ENCODE data around the gene NPEPL1.
A peak's percentile ranks its signal among the peaks of the same experiment; 100 is the strongest.
"Not testable (repeated sequence)": the region's sequence is repeated elsewhere in the genome, so short reads cannot be mapped to it uniquely, and the experiment has no call there.

NPEPL1 gene

GRCh38 chr20:58692579-58693225 lies at the start of gene NPEPL1:
TSS of gene NPEPL1 (plus strand) at chr20:58692800. CDS start at chr20:58692901, 101 bp downstream.
- DNase-seq (ENCODE audit: low spot score) = peak; percentile 63

GRCh38 chr20:58642896-58643295 lies 49.7 kb upstream of the NPEPL1 start:
- DNase-seq (ENCODE audit: low spot score) = not testable (repeated sequence)

DNA sequence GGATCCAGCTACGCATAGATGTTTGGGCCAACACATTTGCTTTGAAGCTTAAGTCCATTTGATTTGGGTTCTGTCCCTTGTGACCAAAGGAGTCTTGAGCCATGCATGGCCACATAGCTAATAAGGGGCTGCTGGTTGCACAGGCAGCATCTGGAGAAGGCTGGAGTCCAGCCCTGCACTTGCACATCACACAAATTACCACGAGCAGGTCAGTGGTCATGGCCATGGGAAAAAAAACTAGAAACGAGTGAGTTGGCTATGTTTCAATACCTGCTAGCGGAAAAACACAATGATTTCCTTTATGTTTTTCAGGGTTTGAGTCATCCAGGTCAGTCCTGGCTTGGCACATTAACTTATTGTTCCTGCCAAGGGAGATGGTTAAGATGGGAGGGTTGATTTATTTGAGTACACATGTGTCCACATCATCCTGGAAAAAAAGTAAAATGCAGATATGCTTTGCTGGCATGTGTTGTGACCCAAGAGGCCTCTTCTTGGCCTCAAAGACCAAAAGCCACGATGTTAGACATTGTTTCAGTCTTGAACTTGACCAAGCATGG lies 47.1 kb upstream of the NPEPL1 start:
- DNase-seq (ENCODE audit: low spot score) = no peak

DNA sequence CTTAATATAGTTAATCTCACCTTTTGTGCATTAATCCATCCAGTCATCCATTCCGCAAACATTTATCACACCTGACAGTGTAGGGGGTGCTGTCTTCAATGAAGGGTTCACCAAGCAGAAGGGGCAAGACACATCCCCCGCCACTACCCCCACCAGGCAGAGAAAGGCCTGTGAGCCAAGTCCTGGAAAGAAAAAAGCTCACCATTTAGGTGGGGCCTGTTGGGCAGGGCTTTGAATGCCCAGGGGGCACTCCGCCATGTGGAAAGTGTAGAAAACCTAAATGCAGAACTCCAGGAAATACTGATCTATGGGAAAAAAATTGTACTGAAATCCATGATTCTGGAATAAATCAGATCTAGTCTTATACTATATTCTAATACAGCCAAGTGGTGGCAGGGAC lies 46.3 kb upstream of the NPEPL1 start:
- no peak for DNase-seq (ENCODE audit: low spot score)

- DNase-seq (ENCODE audit: low spot score) = no peak
Measured at GRCh38 chr20:58646703-58647102, 45.9 kb upstream of the NPEPL1 start.

- peak; percentile 20 for DNase-seq (ENCODE audit: low spot score)
Measured at GRCh38 chr20:58647162-58647795, 45.3 kb upstream of the NPEPL1 start.

- DNase-seq (ENCODE audit: low spot score) = no peak
Measured at GRCh38 chr20:58647796-58648501, 44.7 kb upstream of the NPEPL1 start.

DNA sequence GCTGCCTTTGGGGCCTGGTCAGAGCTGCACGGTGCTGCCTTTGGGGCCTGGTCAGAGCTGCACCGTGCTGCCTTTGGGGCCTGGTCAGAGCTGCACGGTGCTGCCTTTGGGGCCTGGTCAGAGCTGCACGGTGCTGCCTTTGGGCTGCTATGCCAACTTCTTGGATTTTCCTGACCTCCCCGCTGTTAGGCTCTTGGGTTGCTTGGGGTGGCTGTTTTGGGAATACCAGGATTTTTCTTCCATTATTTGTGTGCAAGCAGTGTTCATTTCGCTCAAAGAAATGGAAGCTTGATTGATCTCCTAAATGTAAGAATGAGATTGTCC lies 44.1 kb upstream of the NPEPL1 start:
- not testable (repeated sequence) for DNase-seq (ENCODE audit: low spot score)

DNA sequence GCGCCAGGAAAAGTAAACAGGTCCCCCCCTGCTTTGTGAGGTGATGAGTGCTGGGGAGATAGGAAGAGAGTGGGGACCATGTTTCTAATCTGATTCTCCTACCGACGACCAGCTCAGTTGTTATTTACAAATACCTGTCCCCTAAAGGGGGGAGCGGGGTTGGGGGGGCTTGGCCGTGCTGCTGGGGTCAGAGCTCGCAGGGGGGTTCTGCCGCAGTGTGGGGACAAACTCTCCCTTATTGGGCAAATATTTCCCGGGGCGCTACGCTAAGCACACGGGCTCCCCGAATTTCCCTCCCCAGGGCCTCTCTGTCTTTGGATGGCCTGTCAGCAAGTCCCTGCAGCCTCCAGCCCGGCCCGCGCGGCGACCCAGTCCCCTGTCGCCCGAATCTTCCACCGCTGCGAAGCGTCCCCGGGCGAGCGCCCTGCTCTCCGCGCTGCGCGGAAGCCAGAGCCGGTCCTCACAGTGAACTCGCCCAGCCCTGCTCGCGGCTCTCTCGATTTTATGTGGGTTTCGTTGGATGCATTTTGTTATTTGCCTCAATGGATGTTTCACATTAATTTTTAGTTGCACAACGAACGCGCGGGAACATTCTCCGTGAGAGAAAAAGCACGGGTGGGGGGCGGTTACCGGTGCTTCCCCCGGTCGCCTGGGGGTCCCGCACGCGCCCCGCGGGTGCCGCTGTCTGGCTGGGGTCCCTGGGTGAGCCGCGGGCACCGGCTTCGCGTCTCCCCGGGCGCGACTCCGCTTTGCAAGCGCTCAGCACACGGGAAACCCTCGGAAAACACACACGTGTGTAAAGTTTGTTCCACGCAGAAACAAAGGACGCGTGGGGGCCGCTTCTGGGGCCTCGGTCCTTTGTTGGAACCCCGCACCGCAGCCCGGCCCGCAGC lies 43.1 kb upstream of the NPEPL1 start:
- no peak for DNase-seq (ENCODE audit: low spot score)

DNA sequence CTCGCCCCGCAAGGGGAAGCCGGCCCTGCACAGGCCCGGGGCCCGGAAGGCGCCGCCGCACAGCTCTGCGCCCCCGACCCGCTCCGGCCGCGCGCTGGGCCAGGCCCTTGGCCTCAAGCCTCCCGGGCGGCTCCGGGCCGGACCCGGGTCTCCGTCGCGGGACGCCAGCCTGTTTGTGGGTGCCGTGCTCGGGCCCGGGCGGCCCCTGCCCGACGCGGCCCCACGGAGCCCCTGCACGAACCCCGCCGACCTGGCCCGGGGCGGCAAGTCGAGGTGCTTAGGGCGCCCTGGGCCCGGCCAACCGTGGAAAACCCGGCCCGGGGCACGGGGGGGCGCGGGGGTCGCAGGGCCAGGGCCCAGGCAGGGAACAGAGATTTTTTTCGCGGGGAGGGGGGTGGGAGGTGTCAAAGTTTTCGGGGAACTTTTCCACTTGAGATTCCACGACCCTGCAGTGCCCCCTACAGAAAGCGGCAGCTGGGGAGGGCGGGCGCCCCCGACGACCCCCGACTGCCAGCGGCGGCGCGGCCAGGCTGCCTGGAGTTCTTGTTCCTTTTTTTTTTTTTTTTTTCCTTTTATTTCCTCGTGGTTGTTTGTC lies 42.3 kb upstream of the NPEPL1 start:
- no peak for DNase-seq (ENCODE audit: low spot score)

GRCh38 chr20:58650776-58651558 lies 41.6 kb upstream of the NPEPL1 start, which contains the start of gene STX16:
TSS of gene STX16 (plus strand) at chr20:58651283. CDS start at chr20:58652007, 724 bp downstream.
- DNase-seq (ENCODE audit: low spot score) = peak; percentile 91

DNA sequence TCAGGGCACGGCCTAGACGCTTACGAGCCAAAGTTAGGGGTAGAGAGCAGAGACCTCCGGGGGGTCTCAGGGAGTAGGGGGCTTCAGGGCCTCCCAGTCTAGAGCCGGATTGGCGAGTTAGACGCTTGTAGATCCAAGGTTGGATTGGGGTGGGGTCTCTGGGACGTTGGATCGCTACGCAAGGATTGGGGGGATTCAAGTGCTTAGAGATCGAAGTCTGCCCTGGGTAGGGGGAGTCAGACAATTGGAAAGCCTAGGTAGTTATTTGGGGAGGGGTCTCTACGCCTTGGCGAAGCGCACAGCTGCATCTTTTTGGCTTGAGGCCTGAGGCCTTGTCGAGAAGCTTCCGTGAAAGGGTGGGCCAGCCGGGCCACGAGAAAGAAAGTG lies 41.0 kb upstream of the NPEPL1 start:
- DNase-seq (ENCODE audit: low spot score) = no peak

DNA sequence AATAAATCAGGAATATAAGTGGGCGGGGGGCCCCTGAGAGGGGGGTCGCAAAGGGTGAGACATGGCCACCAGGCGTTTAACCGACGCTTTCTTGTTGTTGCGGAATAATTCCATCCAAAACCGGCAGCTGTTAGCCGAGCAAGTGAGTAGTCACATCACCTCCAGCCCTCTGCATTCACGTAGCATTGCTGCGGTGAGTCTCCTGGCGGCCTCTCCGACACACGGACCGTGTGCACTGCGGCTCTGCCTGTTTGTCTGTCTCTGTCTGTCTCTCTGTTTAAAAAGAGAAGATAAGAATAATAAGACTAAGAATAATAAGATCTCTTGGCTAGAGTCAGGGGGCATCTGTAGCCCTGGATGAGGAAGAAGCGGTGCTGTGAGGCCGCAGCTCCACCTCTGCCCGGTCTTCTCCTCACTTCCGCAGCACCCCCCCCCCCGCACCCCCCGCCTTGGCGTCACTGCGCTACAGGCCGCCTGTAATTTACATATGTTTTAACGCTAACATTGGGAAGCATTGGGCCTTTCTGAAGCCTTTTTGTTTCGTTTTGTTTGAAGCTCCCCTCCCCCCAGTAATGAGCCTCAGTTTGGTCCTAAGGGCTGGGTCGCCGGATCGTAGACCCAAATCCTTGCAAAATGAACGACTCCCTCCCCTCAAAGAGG lies 40.5 kb upstream of the NPEPL1 start:
- peak; percentile 84 for DNase-seq (ENCODE audit: low spot score)

DNA sequence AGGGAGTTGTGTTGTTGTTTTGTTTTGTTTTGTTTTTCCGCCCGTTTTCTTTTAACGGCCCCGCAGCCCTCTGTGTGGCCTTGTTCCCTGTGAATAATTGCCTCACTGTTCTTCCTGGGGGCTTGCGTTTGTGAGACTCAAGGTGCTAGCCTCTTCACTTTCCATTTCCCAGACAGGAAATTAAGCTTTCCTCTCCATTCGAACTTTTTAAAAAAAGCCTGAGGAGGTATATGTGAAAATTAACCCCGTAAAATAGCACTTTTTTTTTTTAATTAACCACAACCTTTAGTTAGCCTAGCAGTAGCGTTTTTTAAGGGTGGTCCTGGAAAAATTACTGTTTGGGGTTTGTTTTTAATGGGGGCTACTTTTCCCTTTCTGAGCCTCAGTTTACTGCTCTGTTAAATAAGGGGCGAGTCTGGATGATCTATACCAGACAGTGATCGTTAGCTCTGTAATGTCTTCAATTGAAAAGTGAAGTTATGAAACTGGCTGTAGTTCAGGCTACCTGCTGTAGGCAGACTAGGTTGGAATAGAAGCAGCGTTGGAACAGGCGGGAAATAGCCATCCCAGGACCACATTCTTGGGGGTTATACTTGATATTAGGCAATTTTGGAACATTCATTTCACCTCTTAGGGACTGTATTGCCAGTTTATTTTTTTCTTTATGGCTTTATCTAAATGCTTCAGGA lies 39.9 kb upstream of the NPEPL1 start:
- peak; percentile 30 for DNase-seq (ENCODE audit: low spot score)

- no peak for DNase-seq (ENCODE audit: low spot score)
Measured at GRCh38 chr20:58654337-58654736, 38.3 kb upstream of the NPEPL1 start.

DNA sequence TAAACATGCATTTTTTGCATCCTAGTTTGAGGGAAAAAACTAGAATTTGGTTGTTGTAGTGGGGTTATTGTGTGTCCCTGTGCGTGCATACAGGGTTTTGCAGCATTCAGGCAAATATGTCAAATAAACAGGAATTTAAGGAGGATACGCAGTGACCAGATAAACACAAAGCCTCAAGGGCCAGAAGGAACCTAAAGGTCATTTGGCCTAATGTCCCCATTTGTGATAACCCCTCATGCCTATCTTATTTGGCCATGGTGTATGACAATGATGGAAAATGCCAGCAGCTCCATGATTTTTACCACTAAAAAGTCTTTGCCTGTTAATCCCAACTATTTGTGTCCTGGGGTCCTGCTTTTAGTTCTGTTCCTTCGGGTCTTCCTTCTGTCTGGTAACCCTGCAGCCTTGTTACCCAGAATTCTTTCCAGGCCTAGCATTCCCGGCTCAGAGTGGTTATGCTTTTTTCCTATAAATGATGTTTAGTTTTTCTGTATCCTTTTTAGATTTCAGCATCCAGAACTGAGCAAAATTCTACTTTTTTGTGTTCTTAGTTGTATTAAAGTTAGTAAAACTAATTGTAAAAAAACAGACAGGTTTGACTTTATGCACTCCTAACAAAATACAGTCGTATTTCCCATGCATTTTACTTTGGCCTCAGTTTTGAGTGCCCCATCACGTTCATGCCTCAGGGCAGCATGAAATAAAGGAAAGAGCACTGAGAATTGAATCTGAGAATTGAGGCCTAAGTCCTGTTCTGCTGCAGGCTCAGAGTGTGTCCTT lies 37.1 kb upstream of the NPEPL1 start:
- DNase-seq (ENCODE audit: low spot score) = no peak

GRCh38 chr20:58656831-58657230 lies 35.8 kb upstream of the NPEPL1 start:
- DNase-seq (ENCODE audit: low spot score) = no peak

- no peak for DNase-seq (ENCODE audit: low spot score)
Measured at GRCh38 chr20:58657262-58657661, 35.3 kb upstream of the NPEPL1 start.

DNA sequence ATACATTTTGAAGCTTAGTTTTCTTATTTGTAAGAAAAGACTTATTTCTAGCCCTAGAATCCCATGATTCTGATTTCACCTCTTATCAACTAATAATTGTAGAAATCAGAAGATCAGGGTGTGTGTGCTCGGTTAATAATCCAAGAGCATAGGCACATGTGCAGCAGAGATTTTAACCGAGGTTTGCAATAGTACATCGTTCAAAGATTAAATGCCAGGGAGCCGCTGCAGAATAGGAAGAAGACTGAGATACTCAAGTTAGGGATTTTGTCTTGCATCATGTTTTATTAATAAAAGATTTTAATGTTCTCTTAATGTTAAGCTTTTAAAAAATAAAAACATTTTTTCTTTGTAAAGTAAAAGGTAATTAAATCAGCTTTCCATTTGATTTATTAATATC lies 34.6 kb upstream of the NPEPL1 start:
- no peak for DNase-seq (ENCODE audit: low spot score)

Data from NAMALWA (cell line).